CD4-positive, alpha-beta T cell treated with Interleukin-6 for 4 hours (primary cell): Measurements from ENCODE around the gene CXorf66.
"Not testable (repeated sequence)": the region's sequence is repeated elsewhere in the genome, so short reads cannot be mapped to it uniquely, and the experiment has no call there.

Source experiments
- DNase-seq: peaks from one replicate; pipeline ENCODE4 v3.0.0-alpha.2; 2020; ENCODE audit warnings: mixed read lengths

CXorf66 gene

GRCh38 chrX:139965421-139965820 is at the start of gene CXorf66:
CXorf66 (minus strand) TSS chrX:139965521; CDS start chrX:139965496, 25 bp downstream.
- DNase-seq, result no peak

GRCh38 chrX:139982856-139983255 is 17.5 kb upstream of the CXorf66 start:
- DNase-seq, result no peak

- no peak for DNase-seq
These were observed 9.2 kb upstream of the CXorf66 start for GRCh38 chrX:139974471-139974870.

GRCh38 chrX:139972629-139973624 is 7.6 kb upstream of the CXorf66 start:
- DNase-seq, result no peak

GRCh38 chrX:139972113-139972512 is 6.8 kb upstream of the CXorf66 start:
- DNase-seq, result no peak

GRCh38 chrX:139971394-139971749 is 6.1 kb upstream of the CXorf66 start:
- no peak for DNase-seq

- DNase-seq, result no peak
These were observed 4.0 kb upstream of the CXorf66 start for GRCh38 chrX:139969286-139969685.

- no peak for DNase-seq
These were observed 2.4 kb upstream of the CXorf66 start for GRCh38 chrX:139967750-139968149.

- DNase-seq, result no peak
These were observed 2.0 kb upstream of the CXorf66 start for GRCh38 chrX:139967300-139967699.

GRCh38 chrX:139966159-139966558 is 838 bp upstream of the CXorf66 start:
- not testable (repeated sequence) for DNase-seq

- DNase-seq, result not testable (repeated sequence)
These were observed 4.2 kb downstream of the CXorf66 start for GRCh38 chrX:139961091-139961490.

GRCh38 chrX:139949703-139950102 is 15.6 kb downstream of the CXorf66 start:
- DNase-seq, result no peak

GRCh38 chrX:139945075-139945474 is 20.2 kb downstream of the CXorf66 start:
- no peak for DNase-seq

- no peak for DNase-seq
These were observed 29.1 kb downstream of the CXorf66 start for GRCh38 chrX:139936259-139936658.

GRCh38 chrX:139933904-139934303 is 31.4 kb downstream of the CXorf66 start:
- no peak for DNase-seq

GRCh38 chrX:139932901-139933796 is 32.2 kb downstream of the CXorf66 start, which contains the start of gene ATP11C:
ATP11C (minus strand) TSS chrX:139933053; CDS start chrX:139932042, 1,011 bp downstream.
- DNase-seq, result peak; percentile 85

- peak; percentile 50 for DNase-seq
These were observed 33.0 kb downstream of the CXorf66 start for GRCh38 chrX:139932073-139932900.

GRCh38 chrX:139931646-139932072 is 33.7 kb downstream of the CXorf66 start:
- no peak for DNase-seq

GRCh38 chrX:139930916-139931645 is 34.2 kb downstream of the CXorf66 start:
- DNase-seq, result peak; percentile 17

- DNase-seq, result no peak
These were observed 34.9 kb downstream of the CXorf66 start for GRCh38 chrX:139930401-139930800.

GRCh38 chrX:139929876-139930275 is 35.4 kb downstream of the CXorf66 start:
- DNase-seq, result no peak

- DNase-seq, result no peak
These were observed 40.6 kb downstream of the CXorf66 start for GRCh38 chrX:139924696-139925095.
